DMS114 treated with DMSO at 0.1 percent for 48 hours (cell line): ENCODE results near the gene CCNG1.
"Not testable (repeated sequence)": the region's sequence is repeated elsewhere in the genome, so short reads cannot be mapped to it uniquely, and the experiment has no call there.

Experiments
- DNase-seq: peaks from one replicate; lab custom pipeline; 2025; ENCODE audit not compliant: unreplicated experiment; lab: John Stamatoyannopoulos, UW

The CCNG1 gene

DNA sequence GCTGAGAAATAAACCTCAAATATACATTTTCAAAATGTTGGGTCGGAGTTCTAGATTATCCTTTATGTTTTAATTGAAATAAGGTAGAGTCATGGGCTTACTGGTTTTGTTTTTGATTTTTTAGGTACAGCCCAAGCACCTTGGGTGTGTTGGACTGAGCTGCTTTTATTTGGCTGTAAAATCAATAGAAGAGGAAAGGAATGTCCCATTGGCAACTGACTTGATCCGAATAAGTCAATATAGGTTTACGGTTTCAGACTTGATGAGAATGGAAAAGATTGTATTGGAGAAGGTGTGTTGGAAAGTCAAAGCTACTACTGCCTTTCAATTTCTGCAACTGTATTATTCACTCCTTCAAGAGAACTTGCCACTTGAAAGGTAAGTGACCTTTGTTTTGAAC lies 3.6 kb downstream of the CCNG1 start:
- no peak for DNase-seq

DNA sequence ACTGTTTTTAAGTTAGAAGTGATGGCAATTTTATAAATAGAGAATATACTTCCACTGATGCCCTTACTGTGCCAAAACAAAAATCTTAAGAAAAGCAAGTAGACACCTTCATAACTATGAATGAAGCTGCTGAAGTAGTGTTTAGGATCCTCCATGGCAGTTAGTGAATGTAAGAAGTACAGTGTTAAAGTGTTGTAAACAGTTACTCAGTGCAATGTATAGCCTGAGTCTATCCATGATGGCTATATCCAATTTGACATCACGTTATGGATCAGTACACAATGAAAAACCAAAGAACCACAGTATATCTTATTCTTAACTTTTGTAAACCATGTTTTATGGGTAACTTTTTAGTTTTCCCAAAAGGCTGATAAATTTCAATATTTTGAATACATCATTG lies 7.1 kb downstream of the CCNG1 start:
- DNase-seq: no peak

DNA sequence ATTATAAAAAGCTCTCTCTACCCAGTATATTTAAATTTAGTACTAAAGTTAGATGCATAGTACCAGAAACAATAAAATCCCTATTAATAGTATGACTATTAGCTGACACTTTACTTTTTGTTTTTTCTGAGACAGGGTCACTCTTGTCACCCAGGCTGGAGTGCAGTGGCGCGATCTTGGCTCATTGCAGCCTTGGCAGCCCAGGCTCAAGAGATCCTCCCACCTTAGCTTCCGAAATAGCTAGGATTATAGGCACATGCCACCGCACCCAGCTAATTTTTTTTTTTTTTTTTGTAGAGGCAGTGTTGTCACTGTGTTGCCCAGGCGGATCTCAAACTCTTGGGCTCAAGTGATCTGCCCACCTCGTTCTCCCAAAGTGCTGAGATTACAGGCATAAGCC lies 8.0 kb downstream of the CCNG1 start:
- DNase-seq: no peak

DNA sequence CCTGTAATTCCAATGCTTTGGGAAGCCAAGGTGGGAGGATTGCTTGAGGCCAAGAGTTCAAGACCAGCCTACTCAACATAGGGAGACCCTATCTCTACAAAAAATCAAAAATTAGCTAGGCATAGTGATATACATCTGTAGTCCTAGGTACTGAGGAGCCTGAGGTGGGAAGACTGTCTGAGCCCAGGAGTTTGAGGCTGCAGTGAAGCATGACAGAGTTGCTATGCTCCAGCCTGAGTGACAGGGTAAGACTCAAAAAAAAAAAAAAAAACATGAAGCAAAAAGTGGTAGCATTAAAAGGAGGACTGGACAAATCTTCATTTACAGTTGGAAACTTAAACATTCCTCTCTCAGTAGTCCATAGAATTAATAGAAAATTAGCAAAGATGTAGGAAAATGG lies 9.8 kb downstream of the CCNG1 start:
- no peak for DNase-seq

DNA sequence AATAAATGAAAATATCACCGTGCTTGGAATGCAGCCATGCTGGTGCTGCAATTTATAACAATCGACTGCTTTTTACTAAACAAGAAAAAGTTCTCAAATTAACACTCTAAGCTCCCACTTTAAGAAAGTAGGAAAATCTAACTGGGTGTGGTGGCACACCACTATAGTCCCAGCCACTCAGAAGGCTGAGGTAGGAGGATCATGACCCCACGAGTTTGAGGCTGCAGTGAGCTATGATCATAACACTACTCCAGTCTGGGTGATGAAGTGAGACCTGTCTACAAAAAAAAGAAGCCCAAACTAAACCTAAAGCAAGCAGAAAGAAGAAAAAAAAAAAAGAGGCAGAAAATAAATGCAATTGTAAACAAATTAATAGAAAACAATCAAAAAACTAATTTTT lies 10.5 kb downstream of the CCNG1 start:
- DNase-seq: no peak

DNA sequence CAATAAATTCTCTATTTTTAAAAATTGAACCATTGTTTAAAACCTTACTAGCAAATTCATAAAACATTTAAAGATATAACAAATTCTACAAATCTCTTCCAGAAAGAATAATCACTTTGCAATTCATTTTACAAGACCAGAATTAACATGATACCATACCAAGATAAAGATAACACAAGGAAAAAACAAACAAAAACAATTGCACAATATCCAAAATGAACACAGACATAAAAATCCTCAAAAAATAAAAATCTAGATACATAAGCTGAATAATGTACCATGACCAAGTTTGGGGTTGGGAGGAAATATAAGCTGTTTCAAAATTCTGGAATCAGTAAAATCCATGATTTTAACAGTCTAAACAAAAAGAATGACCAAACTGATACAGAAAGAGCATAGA lies 11.1 kb downstream of the CCNG1 start:
- DNase-seq: no peak

DNA sequence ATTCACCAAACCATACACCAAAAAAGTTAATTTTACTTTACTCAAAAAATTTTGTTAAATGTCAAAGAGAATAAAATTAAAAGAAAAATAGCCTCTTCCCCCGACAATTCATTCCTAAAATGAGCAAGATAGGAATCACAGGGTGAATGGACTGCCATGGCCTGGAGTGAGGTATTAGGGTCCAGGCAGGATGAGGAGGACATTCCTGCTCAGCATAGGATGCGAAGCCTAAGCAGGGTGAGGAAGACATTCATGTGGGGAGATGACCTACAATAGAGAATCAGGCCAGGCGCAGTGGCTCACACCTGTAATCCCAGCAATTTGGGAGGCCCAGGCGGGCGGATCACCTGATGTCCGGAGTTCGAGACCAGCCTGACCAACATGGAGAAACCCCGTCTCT lies 14.1 kb downstream of the CCNG1 start:
- DNase-seq: no peak

DNA sequence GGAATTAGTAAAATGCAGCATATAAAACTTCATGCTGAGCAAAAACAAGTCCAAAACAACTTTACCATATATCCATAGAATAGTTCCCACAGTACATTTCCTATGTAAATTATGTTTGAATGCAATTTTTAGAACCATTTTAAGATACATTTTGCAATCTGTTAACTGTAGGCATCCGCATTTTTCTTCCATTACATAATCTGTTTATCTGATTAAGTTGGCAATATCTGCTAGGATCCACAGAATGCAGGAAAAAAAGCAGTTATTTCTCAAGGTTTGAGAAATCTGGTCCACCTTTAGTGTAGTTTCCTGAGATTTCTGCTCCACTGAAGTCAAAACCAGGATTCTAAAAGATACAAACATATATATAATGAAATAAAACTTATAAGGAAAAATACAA lies 16.3 kb downstream of the CCNG1 start:
- DNase-seq: no peak

DNA sequence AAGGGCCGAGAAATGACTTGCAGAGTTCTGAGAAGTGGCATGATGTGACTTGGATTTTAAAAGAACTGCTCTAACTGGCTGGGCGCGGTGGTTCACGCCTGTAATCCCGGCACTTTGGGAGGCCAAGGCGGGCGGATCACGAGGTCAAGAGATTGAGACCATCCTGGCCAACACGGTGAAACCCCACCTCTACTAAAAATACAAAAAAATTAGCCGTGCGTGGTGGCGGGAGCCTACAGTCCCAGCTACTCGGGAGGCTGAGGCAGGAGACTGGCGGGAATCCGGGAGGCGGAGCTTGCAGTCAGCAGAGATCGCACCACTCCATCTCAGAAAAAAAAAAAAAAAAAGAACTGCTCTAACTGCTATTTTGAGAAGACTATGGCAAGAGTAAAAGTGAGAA lies 18.0 kb downstream of the CCNG1 start:
- not testable (repeated sequence) for DNase-seq

DNA sequence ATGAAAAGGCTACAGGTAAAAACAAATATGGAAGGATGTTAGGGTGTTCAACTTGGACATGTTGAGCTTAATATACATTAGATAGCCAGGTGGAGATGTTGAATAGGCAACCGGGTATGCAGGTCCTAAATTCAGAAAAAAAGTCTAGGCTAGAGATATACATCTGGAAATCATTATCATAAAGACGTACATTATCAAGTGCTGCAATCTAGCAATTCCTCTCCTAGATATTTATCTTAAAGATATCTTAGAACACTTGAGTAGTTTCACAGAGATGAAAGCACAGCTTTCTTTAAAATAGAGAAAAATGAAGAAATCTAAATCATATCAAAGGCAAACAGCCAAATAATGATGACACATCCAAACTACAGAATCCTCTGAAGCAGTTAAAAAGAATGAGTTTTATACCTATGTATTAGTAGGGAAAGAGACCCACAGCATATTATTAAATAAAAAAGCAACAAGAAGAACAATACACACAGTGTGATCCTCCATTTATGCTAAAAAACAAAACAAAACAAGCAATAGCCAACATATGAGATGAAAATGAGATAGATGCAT lies 18.7 kb downstream of the CCNG1 start:
- DNase-seq: no peak

DNA sequence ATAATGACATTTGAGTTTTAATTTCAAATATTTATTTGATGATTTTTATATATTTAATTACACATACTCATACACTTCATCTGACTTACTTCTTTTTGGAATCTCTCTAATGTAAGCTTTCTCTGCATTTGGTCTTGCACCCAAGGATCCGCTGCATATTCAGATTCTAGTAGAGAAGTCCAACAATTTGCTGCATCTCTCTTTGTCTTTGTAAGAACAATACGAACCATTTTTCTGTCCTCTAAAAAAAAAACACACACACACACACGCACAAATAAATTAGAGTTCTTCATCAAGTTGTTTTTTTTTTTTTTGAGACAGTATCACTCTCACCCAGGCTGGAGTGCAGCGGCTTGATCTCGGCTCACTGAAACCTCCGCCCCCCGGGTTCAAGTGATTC lies 19.4 kb downstream of the CCNG1 start:
- DNase-seq: no peak

DNA sequence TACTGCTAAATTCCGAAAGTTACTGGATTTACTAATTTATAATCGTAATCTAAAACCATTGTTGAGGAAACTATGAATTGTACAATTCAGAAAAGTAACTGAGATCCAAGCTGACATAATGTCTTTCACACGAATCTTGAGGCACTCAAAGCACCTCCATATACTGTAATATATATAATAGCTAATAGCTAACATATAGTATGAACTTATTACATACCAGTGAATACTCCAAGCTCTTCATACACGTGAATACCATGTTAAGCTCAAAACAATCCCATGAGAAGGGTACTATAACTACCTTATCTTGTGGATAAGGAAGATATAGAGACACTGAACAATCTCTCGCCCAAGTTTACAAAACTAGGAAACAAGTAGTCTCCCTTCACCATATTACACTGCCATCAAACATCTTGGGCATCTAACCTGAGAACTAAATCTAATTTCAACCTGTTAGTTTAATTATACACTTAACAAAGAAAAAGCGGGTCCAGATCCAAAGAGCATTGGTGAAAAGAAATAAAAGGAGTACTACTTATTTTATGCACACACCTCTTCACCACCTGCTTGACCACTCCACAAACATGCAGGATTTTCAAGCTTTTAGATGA lies 21.5 kb downstream of the CCNG1 start:
- no peak for DNase-seq

DNA sequence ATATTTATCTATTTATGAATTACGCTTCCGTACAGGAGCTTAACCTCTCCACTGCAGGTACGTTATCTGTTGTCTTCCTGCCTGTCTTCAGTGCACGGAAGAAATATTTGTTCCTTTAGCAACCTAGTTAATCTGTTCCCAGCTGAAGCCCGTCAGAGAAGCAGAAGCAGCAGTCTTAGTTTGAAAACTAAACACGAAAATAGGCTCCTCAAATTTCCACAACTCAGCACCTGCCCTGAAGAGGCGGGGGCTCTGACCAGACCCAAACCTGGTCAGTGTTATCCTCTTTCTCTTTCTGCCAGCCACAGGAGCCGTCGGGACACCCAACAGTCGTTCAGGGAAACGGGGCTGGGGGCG lies 22.0 kb downstream of the CCNG1 start:
- DNase-seq: peak; percentile 66

DNA sequence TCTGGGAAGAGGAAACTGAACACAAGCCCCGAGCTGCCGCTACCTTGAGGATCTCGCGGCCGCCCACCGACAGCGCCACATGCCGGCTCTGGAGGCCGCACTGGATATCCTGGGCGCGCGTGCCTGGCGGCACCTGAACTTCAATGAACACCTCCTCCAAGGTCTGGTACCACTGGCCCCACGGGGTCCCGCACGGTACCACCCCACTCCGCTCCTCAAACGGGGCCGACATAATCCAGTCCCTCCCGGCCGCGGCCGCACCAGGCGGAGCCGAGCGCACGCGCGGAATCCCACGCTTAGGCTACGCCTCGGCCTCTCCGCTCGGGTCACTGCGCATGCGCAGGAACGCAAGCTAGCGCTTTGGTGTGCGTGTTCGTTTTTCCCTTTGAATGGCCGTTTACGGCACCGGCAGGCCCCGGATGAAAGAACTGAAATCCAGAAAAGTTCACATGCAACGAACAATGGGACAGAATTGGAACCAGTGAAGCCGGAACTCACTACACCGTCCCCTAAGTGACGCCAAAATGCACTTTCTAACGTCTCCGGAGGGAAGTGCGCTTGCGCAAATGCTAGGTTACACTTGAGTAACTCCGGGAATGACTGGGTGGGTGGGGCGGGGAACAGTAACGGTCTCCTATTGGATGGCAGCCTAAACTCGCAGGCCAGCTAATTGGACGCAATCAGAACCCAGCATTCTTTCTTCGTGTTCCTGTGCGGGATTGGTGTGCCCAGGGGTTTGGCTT lies 22.6 kb downstream of the CCNG1 start, which contains the start of gene NUDCD2:
TSS of gene NUDCD2 (minus strand) at position 284 of the 743 bp plus-strand sequence. CDS start at position 232, 52 bp downstream.
- peak; percentile 99 for DNase-seq

DNA sequence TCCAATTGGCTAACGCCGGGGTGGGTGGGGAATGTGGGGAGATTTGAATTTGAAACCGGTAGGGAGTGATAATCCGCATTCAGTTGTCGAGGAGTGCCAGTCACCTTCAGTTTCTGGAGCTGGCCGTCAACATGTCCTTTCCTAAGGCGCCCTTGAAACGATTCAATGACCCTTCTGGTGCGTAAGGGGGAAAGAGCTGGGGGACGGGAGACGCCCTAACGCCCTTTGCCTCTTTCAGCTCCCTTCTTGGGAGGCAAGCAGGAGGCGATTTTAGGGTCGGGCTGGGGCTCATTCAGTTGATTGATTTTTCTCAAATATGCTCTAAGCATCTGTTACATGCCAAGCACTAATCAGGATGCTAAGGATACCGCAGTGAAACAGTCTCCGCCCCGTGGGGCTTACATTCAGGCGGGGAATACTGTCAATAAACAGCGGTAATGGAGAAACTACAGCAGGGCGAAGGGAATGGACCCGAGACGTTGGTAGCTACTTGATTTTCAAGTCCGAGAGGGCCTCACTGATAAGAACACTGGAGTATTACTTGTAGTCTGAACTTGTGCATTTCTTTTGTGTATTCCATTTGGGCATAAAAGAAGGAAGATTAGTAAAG lies 23.3 kb downstream of the CCNG1 start, which contains the start of gene HMMR:
TSS of gene HMMR (plus strand) at position 71 of the 610 bp plus-strand sequence. CDS start at position 132, 61 bp downstream.
- peak; percentile 68 for DNase-seq

DNA sequence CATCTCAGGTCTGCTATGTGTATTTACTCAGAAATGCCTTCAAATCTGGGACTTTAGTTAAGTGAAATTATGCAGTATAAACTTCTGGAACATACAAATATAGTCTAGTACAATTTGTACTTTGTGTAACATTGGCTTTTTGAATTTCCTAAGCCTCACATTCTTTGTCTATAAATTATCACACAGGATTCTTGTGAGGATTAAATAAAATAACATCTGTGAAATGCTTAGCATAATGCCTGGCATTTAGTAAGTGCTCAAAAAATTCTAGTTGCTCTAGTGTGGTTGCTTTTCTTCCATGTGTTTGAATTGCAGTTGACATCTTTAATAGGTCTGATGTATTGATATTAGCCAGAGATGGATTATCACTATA lies 25.7 kb downstream of the CCNG1 start:
- no peak for DNase-seq

DNA sequence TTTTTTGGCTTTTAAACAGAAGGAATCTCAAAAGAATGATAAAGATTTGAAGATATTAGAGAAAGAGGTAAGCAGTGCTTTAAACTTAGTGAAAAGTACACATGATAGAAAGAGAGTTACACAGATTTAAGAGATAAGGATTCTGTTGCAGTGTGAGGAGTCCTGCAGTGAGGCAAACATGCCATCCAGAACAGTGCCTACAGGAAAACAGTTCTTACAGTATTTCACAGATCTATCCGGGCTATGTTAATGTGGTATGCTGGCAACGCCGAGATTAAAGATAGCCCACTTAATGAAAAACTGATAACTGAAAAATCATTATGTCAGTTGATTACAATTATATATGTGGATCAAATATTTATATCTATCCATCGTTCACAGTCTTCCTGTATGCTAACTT lies 30.3 kb downstream of the CCNG1 start:
- no peak for DNase-seq

DNA sequence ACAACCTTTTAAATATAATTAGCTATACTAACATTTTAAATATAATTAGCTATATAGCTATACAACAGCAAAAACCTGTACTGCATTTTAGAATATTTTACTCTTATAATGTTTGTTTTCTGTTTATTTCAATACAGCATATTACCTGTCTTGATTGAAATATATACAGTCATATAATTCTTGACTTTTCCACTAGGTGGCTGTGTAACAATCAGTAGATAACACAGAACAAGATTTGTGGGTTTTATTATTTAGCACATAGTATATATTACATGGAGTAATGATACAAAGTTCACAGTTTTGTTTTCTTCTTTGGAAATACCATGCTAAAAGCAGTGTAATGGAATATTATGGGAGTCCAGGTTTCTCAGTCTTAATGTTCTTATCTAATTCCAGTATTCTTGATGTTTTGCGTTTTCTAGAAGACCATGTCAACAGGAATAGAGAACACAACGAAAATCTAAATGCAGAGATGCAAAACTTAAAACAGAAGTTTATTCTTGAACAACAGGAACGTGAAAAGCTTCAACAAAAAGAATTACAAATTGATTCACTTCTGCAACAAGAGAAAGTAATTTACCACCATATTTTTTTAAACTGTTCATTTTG lies 36.3 kb downstream of the CCNG1 start:
- no peak for DNase-seq

DNA sequence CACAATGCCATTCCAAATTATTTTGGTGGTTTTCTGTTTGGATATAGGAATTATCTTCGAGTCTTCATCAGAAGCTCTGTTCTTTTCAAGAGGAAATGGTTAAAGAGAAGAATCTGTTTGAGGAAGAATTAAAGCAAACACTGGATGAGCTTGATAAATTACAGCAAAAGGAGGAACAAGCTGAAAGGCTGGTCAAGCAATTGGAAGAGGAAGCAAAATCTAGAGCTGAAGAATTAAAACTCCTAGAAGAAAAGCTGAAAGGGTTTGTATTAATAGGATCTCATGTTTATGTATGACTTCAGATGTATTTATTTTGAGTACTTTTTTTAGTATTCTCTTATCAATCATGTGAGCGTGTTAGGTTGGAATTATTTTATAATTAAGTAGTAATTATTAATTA lies 38.0 kb downstream of the CCNG1 start:
- DNase-seq: no peak

DNA sequence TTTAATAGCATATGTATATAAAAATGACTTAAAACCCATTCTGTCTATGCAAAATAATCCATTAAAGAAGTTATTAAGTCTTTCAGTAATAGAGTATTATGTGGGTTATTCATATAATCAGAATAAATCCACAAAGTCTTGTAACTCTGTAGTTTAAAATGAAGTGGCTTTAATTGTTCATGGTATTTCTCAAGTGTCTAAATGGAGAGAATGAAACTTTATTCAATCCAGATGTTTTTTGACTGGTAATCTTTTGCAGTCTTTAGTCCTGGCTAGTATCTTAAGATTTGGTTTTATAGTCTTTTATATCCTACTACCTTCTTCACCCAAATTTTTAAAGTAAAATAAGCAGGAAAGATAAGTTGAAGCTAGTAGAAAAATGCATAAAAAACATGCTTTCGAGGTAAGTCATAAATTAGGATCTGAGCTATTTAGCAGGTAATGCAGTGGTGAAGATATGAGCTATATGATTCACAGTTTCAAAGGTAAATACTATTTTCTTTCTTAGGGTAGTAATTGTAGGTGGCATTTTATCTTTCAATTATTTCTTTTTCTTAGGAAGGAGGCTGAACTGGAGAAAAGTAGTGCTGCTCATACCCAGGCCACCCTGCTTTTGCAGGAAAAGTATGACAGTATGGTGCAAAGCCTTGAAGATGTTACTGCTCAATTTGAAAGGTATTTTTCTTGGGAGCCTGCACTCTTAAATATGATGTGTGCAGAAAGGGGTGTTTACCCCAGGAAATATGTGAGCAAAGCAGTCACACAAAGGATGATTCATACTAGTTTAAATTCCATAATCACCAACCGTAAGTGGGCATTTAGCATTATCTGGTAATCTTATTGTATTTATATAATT lies 41.0 kb downstream of the CCNG1 start:
- DNase-seq: no peak

DNA sequence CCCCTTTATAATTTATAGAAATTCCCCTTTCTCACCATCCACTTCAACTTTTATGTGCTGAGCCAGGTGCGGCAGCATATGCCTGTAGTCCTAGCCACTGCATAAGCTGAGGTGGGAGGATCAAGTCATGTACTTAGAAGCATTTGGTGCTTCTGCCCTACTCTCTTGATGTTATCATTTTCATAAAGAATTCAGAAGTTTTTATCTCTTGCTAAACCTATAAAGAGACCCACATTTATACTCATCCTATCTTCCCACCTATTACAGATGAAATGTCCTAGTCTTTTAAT lies 41.5 kb downstream of the CCNG1 start:
- DNase-seq: no peak
